Brain pericyte (primary cell): Measurements from ENCODE around the gene CCDC83.

Experiments
- DNase-seq: peaks from one replicate; pipeline ENCODE4 v3.0.0-alpha.2; 2012; ENCODE audit warnings: low read depth, low spot score

The CCDC83 gene

DNA sequence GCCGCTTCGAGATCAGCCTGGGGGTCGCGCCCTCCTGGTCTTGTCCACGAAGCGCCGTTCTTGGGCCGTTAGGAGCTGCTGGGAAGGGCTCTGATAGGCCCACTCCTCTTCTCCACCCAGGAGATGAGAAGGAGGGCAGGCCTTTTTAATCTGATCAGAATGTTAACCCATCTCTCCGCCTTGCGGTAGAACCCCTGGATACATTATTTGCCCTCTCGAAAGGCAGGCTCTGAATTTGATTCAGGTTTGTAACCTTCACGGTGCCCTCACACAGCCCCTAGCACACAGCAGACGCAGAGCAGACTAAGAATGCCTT is at the start of gene CCDC83:
Gene CCDC83, plus strand, starts transcription at position 43 of the 316 bp plus-strand sequence. CDS start 9,741 bp downstream, outside the sequence.
- no peak for DNase-seq

DNA sequence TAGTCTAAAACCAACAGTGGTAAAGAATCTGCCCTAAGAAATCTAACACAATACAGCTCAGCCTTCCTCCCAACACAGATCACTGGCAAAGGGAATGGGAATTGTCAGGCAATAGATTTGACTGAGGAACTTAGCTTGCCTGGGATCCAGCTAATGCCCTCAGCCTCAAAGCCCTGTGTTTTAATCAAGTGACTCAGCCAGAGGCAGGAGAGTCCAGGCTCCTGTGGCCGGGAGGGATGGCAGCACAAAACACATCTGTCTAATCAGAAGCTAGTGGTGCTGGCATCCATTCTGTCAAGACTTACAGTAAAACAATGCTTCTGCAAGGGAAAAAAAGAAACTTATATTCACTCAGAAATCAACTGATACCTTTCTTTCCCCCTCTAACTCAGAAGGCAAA is 49.8 kb upstream of the CCDC83 start:
- no peak for DNase-seq

DNA sequence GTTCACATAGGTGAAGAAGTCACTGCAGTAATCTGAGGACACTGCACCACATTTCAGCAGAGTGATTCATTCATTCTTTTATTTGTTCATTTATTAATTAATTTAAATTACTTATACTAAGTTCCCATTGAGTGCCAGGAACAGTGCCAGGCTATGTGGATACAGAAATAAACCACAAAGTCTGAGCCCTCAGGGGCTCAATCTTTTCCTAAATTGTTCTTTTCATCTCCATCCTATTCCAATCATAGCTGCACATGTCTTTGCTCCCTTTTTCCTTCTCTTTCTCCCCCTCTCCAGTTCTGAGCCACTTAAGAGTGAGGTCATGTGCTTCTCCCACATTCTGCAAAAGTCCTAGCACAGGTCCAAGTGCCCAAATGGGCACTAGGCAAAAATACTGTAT is 49.2 kb upstream of the CCDC83 start:
- DNase-seq: no peak

DNA sequence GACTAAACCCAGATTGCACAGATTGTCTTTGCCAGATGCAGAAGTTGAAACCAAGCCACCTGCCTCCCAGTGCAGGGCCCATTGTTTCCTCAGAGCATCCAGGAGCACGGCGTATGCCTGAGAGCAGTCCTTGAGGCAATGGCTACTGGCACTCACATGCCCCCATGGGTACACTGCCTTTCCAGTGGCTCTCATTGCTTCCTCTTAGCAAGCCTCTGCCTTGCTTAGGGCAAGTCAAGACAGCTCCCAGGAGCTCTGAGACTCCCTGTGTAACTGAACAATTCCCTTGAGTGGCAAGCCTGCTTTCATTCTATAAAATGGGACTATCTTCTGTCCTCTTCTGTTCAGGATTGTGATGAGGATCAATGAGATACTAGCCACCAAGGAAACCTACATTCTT is 48.3 kb upstream of the CCDC83 start:
- no peak for DNase-seq

DNA sequence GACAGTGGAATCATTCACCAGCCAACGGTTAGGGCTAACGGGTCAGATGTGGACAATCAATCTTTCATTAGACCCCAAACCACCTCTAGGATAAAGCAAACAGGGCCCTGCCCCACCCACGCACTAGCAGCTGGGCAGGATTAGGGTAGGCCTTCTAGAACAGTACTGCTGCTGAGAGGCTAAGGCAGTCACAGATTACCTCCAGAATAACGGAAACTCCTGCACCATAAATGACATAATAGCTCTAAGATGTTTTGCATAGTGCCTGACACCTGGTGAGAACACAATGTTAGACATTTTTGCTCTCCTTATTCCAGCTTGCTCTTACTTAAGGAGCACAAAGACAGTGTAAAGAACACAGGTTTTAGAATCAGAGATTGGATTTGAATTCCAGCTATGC is 46.0 kb upstream of the CCDC83 start:
- no peak for DNase-seq

DNA sequence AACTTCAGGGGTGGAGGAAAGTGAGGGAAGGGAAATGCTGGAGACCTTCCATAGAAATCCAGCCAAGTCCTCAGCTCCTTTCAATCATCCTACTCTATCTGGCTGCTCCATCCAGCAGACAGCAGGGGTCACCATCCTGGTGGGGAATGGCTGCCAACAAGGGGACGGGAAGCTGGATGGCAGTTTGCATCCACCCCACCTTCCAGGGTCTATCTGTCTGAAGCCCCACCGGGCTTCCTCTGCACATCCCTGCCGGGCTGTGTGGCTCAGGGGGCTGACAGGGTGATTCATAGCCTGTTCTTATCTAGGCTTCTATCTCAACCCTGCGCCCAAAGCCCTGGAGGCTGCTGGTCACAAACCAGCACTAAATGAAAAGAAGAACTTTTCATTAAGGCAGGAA is 45.3 kb upstream of the CCDC83 start:
- DNase-seq: no peak

DNA sequence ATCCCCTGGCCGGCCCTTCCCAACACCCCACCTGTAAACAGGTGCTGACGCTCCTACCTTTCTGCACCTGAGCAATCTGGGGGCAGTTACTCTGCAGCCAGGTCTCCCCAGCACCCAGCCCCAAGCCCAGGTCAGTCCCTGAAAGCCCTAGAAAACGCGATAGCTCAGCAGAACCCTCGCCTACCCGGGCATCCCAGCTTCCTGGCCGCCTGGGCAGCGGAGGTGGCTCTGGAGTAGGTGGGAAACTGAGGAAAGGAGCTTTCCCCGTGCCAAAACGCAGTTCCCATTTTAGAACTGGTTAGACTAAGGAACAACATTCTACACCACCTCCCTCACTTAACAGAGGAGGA is 44.7 kb upstream of the CCDC83 start:
- no peak for DNase-seq

DNA sequence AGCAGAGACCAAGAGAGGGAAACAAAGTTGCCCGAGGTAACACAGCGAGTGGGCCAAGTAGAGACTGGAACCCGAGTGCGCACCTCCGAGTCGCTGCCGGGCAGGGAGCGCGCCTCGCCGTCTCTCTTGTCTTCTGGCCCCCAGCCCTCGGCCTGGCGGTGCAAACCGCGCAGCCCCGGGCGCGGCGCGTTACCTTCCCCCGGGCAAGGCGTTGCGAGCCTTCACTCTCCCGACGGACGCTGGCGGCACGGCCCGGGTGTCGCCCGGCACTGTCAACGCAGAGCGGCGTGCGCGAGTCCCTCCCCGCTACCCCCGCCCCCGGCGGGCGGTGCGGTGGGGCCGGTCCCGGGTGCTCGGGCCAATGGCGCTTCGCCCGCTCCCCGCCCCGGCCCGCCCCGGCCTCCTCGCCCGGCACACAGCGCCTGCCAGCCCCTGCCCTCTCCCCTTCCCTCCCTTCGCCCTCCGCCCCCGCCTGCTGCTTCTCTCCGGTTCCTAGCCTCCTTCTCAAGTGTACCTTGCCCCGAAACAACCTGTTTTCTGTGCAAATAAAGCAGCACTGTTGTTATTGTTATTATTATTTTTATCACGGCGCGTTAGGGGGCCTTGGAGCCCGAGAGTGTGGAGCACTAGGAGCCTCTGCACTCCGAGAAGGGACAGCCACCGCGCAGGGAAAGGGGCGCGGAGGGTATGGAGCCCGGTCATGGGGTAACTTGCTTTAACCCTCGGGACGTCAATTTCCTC is 44.1 kb upstream of the CCDC83 start, which contains the start of gene SYTL2:
Gene SYTL2, minus strand, starts transcription at position 271 of the 741 bp plus-strand sequence. CDS start 53,416 bp downstream, outside the sequence.
- DNase-seq: no peak

DNA sequence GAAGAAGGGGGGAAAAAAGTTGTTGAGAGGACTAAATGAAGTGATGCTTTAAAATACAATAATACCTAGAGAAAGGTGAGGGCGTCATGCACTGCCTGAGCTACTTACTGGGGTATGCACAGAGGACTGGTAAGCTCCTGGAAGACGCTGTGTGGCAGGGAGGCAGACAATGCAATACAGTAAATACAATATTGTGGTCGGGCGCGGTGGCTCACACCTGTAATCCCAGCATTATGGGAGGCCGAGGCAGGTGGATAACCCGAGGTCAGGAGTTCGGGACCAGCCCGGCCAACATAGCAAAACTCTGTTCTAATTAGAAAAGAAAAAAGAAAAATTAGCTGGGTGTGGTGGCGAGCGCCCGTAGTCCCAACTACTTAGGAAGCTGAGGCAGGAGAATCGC is 43.6 kb upstream of the CCDC83 start:
- no peak for DNase-seq

DNA sequence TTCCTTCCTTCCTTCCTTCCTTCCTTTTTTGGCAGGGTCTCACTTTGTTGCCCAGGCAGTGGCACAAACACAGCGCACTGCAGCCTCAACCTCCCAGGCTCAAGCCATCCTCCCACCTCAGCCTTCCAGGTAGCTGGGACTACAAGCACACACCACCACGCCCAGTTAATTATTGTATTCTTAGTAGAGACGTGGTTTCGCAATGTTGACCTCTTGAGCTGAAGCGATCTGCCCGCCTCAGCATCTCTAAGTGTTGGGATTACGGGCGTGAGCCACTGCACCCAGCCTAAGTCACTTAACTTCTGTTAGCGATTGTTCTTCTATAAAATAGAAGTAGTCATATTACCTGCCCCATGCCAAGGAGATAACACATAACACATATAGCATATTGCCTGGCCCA is 41.5 kb upstream of the CCDC83 start:
- no peak for DNase-seq

DNA sequence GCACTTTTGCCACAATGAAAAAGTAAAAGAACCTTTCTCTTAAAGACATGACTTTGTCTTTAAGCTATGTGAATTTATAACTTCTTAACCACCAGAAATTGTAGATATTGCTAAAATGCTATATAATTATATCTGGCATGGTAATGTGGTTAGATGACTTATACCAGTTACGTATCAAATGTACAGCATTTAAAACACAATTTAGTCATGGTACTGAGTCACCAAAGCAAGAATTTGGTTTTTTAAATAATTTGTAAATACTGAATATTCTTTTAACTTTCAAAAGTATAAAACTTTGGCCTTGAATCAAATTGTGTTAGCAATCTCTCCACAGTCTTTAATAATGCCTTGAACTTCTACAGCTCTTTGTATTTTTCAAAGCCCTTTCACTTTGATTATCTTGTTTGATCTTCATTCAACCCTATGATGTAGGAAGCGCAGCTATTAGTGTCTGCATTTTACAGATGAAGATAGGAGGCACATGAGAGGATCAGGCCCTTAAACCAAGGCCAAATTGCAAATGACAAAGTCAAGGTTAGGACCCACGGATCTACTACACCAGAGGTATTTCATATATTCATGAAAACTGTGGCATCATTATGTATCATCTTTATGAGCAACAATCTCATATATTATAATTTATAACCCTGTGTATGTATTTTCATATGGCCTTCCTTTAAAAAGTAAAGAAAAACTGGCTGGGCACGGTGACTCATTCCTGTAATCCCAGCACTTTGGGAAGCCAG is 39.8 kb upstream of the CCDC83 start:
- no peak for DNase-seq

DNA sequence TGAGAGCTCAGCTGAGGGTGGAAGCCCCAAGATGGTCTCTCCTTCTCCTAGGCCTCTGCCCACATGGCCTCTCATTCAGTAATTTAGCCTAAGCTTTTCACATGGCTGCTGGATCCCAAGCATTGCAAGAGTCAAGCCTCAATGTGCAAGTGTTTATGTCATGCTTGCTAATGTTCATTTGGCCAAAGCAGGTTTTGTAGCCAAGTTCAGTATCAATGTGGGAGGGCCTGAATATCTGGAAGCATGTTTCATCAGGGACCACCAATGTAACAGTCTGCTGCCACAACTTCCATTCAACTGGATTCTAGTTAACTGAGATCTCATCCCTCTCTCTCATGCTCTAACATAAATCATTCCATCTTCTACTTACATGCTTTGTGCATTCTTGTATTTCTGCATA is 35.7 kb upstream of the CCDC83 start:
- DNase-seq: no peak

DNA sequence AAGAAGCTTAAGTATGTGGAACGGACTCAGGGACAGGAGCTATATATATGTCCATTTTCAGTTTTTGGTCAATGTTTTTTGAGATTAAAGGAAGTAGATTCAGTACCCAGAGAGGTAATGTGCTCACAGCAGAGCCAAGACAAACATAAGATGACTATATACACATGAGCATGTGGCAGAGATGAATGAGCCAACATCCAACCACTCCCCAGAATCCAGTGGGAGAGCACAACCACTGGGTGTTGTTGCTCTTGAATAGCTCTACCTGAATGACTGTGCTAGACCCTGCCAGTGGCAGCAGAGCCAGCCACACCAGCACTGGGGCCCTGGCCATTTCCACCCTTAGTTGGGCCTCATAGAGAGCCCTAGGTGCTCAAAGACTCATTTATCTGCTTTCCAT is 33.5 kb upstream of the CCDC83 start:
- DNase-seq: no peak

DNA sequence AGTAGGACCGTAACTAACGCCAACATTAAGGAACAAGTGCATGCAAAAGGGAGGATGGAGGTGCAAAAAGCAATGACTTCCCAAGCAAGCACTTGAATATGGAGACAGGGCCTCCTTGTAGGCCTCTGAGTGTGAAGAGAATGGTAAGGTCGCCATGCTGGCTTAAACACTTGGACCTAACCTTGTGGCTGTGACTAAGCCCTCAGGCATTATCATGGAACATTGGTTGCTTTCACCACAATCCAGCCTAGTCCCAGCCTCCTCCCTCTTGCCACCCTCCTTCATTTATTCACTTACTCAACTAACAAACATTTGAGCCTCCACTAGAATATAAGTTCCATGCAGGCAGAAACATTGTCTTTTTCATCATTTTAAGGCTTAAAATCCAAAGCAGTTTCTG is 32.4 kb upstream of the CCDC83 start:
- no peak for DNase-seq

DNA sequence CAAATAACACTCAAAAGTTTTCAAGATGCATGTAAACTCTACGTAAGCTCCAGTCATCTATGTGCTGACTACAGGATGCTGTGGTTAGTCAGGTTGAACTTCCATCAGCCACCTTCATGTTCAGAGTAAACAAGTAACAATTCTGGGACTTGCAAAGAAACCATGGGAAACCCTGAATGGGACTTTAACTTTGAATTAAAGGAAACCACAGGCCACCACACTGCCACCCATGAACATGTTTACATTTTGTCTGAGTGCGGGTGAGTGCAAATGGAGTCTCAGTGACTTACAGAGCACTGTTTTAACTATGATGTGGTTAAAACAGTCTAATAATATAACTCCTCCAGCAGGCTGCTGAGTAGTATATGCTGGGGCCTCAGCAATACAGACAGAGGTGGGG is 31.4 kb upstream of the CCDC83 start:
- no peak for DNase-seq

DNA sequence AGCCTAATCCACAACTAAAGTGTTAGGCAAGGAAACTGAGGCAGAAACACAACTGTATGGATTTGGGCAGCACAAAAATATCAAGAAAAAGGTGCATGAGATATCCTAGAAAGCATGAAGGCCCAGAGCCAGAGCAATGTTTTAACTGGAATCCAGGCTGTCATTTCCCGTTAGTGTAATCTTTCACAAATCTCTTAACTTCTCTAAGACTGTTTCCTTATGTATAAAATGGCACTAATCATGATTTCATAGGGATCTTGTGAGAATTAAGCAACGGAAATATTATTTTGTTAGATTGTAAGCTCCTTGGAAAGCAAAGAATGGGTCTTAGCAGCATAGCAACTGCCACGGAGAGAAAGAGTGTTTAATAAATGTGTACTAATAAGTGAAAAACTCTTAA is 29.6 kb upstream of the CCDC83 start:
- DNase-seq: no peak

DNA sequence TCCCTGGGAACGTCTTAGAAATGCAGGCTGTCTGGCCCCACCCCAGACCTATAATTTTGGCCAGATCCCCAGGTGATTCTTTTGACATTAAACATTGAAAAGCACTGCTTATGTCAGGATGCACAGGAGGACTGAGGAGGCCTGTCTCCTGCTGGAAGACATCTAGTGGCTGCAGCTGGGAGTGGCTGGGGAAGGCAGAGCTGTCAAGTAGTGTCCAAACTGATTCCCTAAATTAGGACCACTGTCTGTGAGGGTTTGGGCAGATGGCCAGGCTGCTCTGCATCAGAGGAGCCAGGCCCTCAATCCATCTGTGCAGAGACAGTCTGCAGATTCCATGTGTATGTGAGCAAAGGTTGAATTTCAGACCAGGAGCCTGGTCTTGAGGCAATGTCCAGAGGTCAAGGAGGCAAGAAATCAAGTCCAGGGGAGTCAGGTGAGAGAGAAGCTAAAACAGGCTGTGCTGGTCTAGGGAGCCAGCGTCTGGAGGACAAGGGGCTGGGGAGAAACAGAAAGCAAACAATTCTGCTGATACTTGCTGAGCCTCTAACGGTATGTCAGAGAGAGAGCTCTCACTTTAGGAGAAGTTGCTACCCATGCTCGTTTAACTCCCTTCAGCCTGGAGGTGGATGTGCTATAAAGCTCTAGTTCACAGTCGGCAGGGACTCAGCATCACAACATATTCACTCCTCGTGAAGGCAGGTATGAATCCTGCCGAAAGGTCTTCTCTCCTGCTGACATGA is 28.9 kb upstream of the CCDC83 start:
- DNase-seq: no peak

DNA sequence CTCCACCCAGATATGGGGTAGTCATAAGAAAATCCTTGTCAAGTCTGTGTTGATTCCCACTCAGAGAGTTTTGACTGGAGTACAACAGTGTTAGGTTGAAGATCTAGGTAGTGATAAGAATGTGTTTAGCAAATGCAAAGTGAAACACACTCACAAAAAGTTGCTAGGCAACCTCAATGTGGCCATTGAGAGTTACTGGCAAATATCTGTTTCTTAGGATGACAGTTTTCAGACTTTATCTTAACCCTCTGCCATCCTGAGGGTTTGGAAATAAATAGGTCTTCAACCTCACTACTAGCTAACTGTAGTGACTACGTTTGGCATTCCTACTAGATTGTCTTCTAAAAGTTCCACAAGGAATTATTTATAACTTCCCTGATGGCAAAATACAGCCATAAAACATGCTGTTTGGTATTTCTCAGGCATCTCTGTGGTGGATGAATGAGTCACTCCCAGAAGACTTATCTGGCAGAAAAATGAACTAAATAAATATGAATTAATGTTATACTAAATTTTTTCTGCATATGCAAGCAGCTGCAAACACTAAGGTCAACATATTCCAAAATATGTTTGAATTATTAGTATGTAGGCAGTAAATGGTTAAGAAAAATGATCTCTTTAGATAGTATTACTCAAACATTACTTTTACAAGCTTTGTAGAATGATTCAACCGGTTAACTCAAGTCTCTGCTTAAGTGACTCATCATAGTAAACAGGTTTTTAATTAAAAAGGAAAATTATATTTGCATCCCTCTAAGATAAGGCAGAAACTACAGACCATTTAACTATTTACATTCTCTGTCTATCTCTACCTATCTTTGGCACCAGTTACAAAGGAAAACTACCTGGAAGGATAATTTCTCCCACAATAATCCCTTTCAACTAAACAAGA is 27.2 kb upstream of the CCDC83 start:
- DNase-seq: peak; percentile 53

DNA sequence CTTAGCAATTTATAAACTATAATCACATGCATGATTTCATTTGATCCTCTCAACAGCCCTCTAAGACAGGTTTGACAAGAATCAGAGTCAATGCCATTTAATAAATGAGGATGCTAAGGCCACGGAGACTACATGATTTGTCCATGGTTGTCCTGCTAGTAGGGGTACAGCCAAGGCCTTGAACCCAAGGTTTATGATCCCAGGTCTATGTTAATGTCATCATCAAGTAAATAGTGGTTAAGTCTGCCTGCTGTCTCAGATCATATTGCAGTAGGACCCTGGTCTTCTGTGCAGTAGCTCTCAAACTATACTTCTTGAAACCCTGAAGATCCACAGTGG is 26.6 kb upstream of the CCDC83 start:
- no peak for DNase-seq

DNA sequence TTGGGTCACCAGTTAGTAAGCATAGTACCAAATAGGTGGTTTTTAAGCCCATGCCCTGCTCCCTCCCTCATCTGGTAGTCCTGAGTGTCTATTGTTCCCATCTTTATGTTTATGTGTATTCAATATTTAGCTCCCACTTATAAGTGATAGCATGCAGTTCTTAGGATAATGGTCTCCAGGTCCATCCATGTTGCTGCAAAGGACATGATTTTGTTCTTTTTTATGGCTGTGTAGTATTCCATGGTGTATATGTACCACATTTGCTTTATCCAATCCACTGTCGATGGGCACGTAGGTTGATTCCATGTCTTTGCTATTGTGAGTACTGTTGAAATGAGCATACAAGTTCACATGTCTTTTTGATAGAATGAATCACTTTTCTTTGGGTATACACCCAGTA is 26.0 kb upstream of the CCDC83 start:
- DNase-seq: no peak

DNA sequence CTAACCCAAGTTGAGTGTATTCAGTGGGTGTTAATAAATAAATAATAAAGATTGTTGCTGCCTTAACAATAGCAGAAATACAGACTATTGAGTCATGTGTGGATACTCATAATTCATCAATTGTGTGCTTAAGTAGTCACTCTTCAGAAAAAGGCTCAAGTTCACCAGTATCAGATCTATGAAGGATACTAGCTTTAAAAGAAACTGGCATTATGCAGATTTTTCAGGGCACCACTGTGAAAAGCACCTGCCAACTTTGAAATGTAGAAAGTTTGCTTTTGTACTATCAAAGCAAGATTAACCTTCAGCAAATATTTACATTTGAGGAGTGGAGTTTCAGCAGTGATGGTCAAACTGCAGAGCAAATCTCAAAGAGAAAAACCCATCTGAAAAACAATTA is 24.1 kb upstream of the CCDC83 start:
- no peak for DNase-seq

DNA sequence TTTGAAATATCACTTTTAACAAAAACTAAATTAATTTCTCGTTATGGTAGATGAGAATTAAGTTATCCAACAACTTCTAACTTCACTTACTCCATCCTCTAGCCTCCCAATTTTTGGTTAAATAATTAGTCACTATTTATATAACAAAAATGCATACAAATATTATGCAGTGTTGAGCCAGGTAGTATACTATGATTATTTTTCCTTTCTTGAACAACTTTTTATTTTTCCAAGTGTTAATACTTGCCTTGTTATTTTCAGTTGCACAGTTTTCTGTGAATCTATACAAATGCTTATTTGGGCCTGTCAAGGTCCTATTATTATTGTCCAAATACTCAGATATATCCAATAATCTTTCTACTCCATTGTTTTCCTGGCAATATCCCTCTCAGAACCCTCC is 19.9 kb upstream of the CCDC83 start:
- no peak for DNase-seq
